Heart right ventricle (tissue), 16 donors: Measurements from ENCODE around the gene MAST3. TPM values are rescaled to one million over a fixed set of nuclear protein-coding genes. Genes with fewer than 3 reads are reported as not detected.

Experiments
- ATAC-seq, 8 donors: fragments of 200-7000 bp; cut with Tn5 transposase; one replicate each; pipeline ENCODE4 v1.9.1; 2020; ENCODE audit warnings: mild to moderate bottlenecking in 8 of 8, moderate library complexity in 8 of 8, moderate number of reproducible peaks in 1 of 8
- DNase-seq, 2 donors: peaks; one replicate each; pipeline ENCODE4 v3.0.0-alpha.2; 2020
- H3K27ac ChIP-seq, 10 donors: fragments of 200-600 bp; sonication (generic) in 2 of 10; one replicate each; pipeline versions ENCODE4 v1.5.0 to v1.8.0; 2020 to 2022; ENCODE audit warnings: mild to moderate bottlenecking in 3 of 10
- H3K27me3 ChIP-seq, 7 donors: fragments of 200-600 bp; one replicate each; pipeline ENCODE4 v1.8.0; 2021 to 2022; ENCODE audit warnings: mild to moderate bottlenecking in 2 of 7
- H3K36me3 ChIP-seq, 9 donors: fragments of 200-600 bp; sonication (generic) in 1 of 9; one replicate each; pipeline versions ENCODE4 v1.5.0 to v1.8.0; 2020 to 2022; ENCODE audit warnings: mild to moderate bottlenecking in 2 of 9
- H3K4me1 ChIP-seq, 9 donors: fragments of 200-600 bp; sonication (generic) in 1 of 9; one replicate each; pipeline versions ENCODE4 v1.5.0 to v1.8.0; 2020 to 2022; ENCODE audit warnings: mild to moderate bottlenecking in 4 of 9
- H3K4me3 ChIP-seq, 10 donors: fragments of 200-600 bp; sonication (generic) in 2 of 10; one replicate each; pipeline versions ENCODE4 v1.5.0 to v1.8.0; 2020 to 2022; ENCODE audit warnings: mild to moderate bottlenecking in 7 of 10, moderate library complexity in 2 of 10
- H3K9me3 ChIP-seq, 11 donors: fragments of 200-600 bp in 10 of 11; sonication (generic) in 2 of 11; one replicate each; pipeline versions ENCODE4 v1.5.0 to v1.8.0; 2013 to 2022; ENCODE audit warnings: mild to moderate bottlenecking in 2 of 11, control low read depth in 1 of 11, moderate library complexity in 1 of 11
- WGBS, 2 donors: extraction: QIAGEN DNeasy Blood & Tissue Kit; methylation state at CpG; one replicate each; pipeline ENCODE4 v1.1.7; 2013; ENCODE audit warnings: inconsistent platforms in 1 of 2; 5-methylcytosine and 5-hydroxymethylcytosine counted together
- intact Hi-C, 10 donors: fragments of 100-400 bp; cut with DNase I; formaldehyde crosslinking; loops; one replicate each; pipeline versions ENCODE4 v1.11.1 to v1.14.2; 2022
- polyA plus RNA-seq, 2 donors: library from polyadenylated mRNA; stranded (reverse); fragments of 200-250 nt; gene quantifications; one replicate each; pipeline ENCODE4 v1.2.3, GENCODE V29; 2013
- total RNA-seq, 10 donors: library from RNA; stranded (reverse); fragmentation: NEBNext Ultra II Directional in 3 of 10; extraction: Animal tissue kit (Norgen Biotek cat#: 25700) in 3 of 10; gene quantifications; one replicate each; pipeline versions ENCODE4 v1.2.1 to v1.2.4, GENCODE V29; 2021 to 2023
- TF ChIP-seq, protein P1 (sequence below), 9 donors: fragments of 200-600 bp; sonication (generic) in 2 of 9; IDR thresholded peaks; one replicate each; pipeline versions ENCODE4 v1.5.0 to v1.8.0; 2021 to 2022; ENCODE audit warnings: antibody characterized with exemption in 9 of 9, mild to moderate bottlenecking in 5 of 9, moderate library complexity in 1 of 9
- donor health status: Arrhythmogenic right ventricular cardiomyopathy.
- donor health status: ischemic (EF 13 %, LVEDD 7.1; RV severe dilation, severe dysfunction).
- donor health status: healthy with polysubstance abuse.
- donor health status: DM: no; HTN: yes; CAD: no.
- donor health status: DM: no; HTN: no; CAD: no.
- donor health status: ischemic (EF 25% LVEDD 6.9; RV normal size, moderate dysfunction).
- donor health status: ischemic (EF 25% LVEDD 5.7; RV mildly dilated, moderate dysfunction).
- donor health status: healthy.
- donor health status: DM: yes; HTN: yes; CAD: no.
- donor health status: Ischemic cardiomyopathy.
- donor health status: ischemic (EF 35%, LVEDD 5.7; RV mildly dilated, moderate dysfunction).
- donor health status: nonischemic (EF 11% LVEDD 7.7; RV severe dilation, severe dysfunction).
- donor health status: DM: yes; HTN: yes; CAD: no.
- donor health status: PGD.
- donor health status: ischemic (EF 29% LVEDD 5.4; RV normal size, mild dysfunction).
- donor health status: nonischemic (EF 23%, LVEDD 6.1; RV moderate dilation, normal function).

MAST3 gene
- total and polyA plus RNA-seq, 12 donors = 1.5 to 6.4 (median 4.1) TPM

DNA sequence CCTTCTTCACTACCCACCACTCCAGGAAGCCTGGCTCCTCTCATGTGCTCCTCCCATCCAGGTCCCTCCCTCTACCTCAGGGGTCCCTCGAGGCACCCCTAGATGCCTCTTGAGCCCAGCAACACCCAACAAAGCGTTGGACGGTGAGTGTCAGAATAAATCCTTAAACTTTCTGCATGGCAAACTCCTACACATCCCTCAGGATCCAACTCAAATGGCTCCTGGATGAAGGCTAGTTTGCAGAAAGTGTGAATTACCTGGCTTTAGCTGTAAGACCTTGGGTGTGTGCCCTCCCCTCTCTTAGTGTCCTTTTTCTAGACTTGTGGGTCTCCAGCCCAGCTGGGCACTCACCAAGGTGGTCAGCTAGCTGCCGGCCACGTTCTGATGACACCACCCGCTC lies 100.8 kb downstream of the MAST3 start:
- ATAC-seq = no peak
- Histone ChIP-seq H3K4me1 (peaks cover 11 to 30% (median 25%) of the 10 kb centered on the region in 9 donors), H3K27ac (no peak overlapping the region), H3K4me3 (no peak overlapping the region), H3K27me3 (no peaks in the 10 kb centered on the region), H3K9me3 (no peaks in the 10 kb centered on the region), H3K36me3 (peaks cover 0 to 67% (median 21%) of the 10 kb centered on the region in 9 donors)
- TF ChIP-seq, protein P1, sequence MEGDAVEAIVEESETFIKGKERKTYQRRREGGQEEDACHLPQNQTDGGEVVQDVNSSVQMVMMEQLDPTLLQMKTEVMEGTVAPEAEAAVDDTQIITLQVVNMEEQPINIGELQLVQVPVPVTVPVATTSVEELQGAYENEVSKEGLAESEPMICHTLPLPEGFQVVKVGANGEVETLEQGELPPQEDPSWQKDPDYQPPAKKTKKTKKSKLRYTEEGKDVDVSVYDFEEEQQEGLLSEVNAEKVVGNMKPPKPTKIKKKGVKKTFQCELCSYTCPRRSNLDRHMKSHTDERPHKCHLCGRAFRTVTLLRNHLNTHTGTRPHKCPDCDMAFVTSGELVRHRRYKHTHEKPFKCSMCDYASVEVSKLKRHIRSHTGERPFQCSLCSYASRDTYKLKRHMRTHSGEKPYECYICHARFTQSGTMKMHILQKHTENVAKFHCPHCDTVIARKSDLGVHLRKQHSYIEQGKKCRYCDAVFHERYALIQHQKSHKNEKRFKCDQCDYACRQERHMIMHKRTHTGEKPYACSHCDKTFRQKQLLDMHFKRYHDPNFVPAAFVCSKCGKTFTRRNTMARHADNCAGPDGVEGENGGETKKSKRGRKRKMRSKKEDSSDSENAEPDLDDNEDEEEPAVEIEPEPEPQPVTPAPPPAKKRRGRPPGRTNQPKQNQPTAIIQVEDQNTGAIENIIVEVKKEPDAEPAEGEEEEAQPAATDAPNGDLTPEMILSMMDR (IDR thresholded peaks at IDR 0.05) = no peak
- intact Hi-C loops = loop anchor here in 1 of 10 donors (10.0 kb wide), 1 partner anchor 126 kb away; the partner anchor contains the start of gene LSM4
- DNase-seq = no peak
- WGBS, 2 donors = 93 to 94% methylated on average over 6 of the region's 6 CpGs

Other genes starting within 250 kb of the MAST3 start
- 10 to 100 TPM in 1 of 10 donors, 1 to 10 TPM in 7, under 1 TPM in 2; 0.59 to 16.9 (median 1.6) TPM for gene JAK3, start 249.8 kb upstream of the MAST3 start, total RNA-seq
- gene JAK3, start 249.8 kb upstream of the MAST3 start, polyA plus RNA-seq = 1 to 10 TPM in 1 of 2 donors, under 1 TPM in 1; 0.88 to 3.7 TPM
- 1,000 to 10,000 TPM in 1 of 10 donors, 100 to 1,000 TPM in 9; 623 to 1,142 (median 682) TPM for gene RPL18A, start 237.9 kb upstream of the MAST3 start, total RNA-seq
- gene RPL18A, start 237.9 kb upstream of the MAST3 start, polyA plus RNA-seq = 1,000 to 10,000 TPM in 1 of 2 donors, 100 to 1,000 TPM in 1; 685 to 2,570 TPM
- under 1 TPM in 1 of 10 donors, not detected in 9; 0.16 TPM for gene SLC5A5, start 225.8 kb upstream of the MAST3 start, total RNA-seq
- gene SLC5A5, start 225.8 kb upstream of the MAST3 start, polyA plus RNA-seq = not detected
- gene CCDC124, start 164.8 kb upstream of the MAST3 start, total RNA-seq = 10 to 100 TPM; 52.0 to 94.2 (median 61.6) TPM
- gene CCDC124, start 164.8 kb upstream of the MAST3 start, polyA plus RNA-seq = 100 to 1,000 TPM; 135 to 240 TPM
- gene KCNN1, start 130.7 kb upstream of the MAST3 start, total RNA-seq = under 1 TPM in 1 of 10 donors, not detected in 9; 0.72 TPM
- gene KCNN1, start 130.7 kb upstream of the MAST3 start, polyA plus RNA-seq = not detected
- 10 to 100 TPM in 5 of 10 donors, 1 to 10 TPM in 5; 4.8 to 22.4 (median 10.0) TPM for gene ARRDC2, start 89.6 kb upstream of the MAST3 start, total RNA-seq
- gene ARRDC2, start 89.6 kb upstream of the MAST3 start, polyA plus RNA-seq = 10 to 100 TPM; 19.3 to 45.5 TPM
- 1 to 10 TPM in 2 of 10 donors, under 1 TPM in 8; 0.24 to 5.4 (median 0.45) TPM for gene IL12RB1, start 10.8 kb upstream of the MAST3 start, total RNA-seq
- under 1 TPM; 0.36 to 0.51 TPM for gene IL12RB1, start 10.8 kb upstream of the MAST3 start, polyA plus RNA-seq
- gene PIK3R2, start 55.4 kb downstream of the MAST3 start, total RNA-seq = 10 to 100 TPM; 15.7 to 29.1 (median 22.3) TPM
- 1 to 10 TPM; 2.3 to 6.7 TPM for gene PIK3R2, start 55.4 kb downstream of the MAST3 start, polyA plus RNA-seq
- 100 to 1,000 TPM in 1 of 10 donors, 10 to 100 TPM in 7, 1 to 10 TPM in 2; 6.5 to 241 (median 11.9) TPM for gene IFI30, start 76.0 kb downstream of the MAST3 start, total RNA-seq
- gene IFI30, start 76.0 kb downstream of the MAST3 start, polyA plus RNA-seq = 10 to 100 TPM in 1 of 2 donors, 1 to 10 TPM in 1; 9.7 to 31.2 TPM
- 10 to 100 TPM; 10.6 to 16.5 (median 14.5) TPM for gene MPV17L2, start 95.4 kb downstream of the MAST3 start, total RNA-seq
- gene MPV17L2, start 95.4 kb downstream of the MAST3 start, polyA plus RNA-seq = 10 to 100 TPM; 23.0 to 61.9 TPM
- 10 to 100 TPM; 24.1 to 36.3 (median 31.4) TPM for gene RAB3A, start 106.3 kb downstream of the MAST3 start, total RNA-seq
- 10 to 100 TPM in 1 of 2 donors, 1 to 10 TPM in 1; 7.8 to 16.7 TPM for gene RAB3A, start 106.3 kb downstream of the MAST3 start, polyA plus RNA-seq
- gene PDE4C, start 128.7 kb downstream of the MAST3 start, total RNA-seq = 1 to 10 TPM in 4 of 10 donors, under 1 TPM in 6; 0.30 to 4.2 (median 0.85) TPM
- 1 to 10 TPM; 1.2 to 6.3 TPM for gene PDE4C, start 128.7 kb downstream of the MAST3 start, polyA plus RNA-seq
- 1 to 10 TPM in 5 of 10 donors, under 1 TPM in 5; 0.49 to 1.5 (median 0.96) TPM for gene IQCN, start 176.7 kb downstream of the MAST3 start, total RNA-seq
- gene IQCN, start 176.7 kb downstream of the MAST3 start, polyA plus RNA-seq = 1 to 10 TPM in 1 of 2 donors, under 1 TPM in 1; 0.17 to 7.8 TPM
- gene JUND, start 183.8 kb downstream of the MAST3 start, total RNA-seq = 100 to 1,000 TPM in 9 of 10 donors, 10 to 100 TPM in 1; 93.7 to 195 (median 133) TPM
- gene JUND, start 183.8 kb downstream of the MAST3 start, polyA plus RNA-seq = 100 to 1,000 TPM; 103 to 278 TPM
- 100 to 1,000 TPM in 1 of 10 donors, 10 to 100 TPM in 9; 73.2 to 114 (median 93.3) TPM for gene LSM4, start 225.3 kb downstream of the MAST3 start, total RNA-seq
- gene LSM4, start 225.3 kb downstream of the MAST3 start, polyA plus RNA-seq = 100 to 1,000 TPM; 135 to 163 TPM
- 10 to 100 TPM; 36.0 to 61.3 (median 46.8) TPM for gene PGPEP1, start 242.8 kb downstream of the MAST3 start, total RNA-seq
- gene PGPEP1, start 242.8 kb downstream of the MAST3 start, polyA plus RNA-seq = 10 to 100 TPM; 10.0 to 27.2 TPM